Esophagus mucosa (tissue), 1 donor: Measurements from ENCODE around the gene ANKRD27. TPM values are rescaled to one million over a fixed set of nuclear protein-coding genes. Genes with fewer than 3 reads are reported as not detected.

ENCODE experiments used
- total RNA-seq: library from RNA; stranded (reverse); gene quantifications from one replicate; pipeline ENCODE4 v1.2.4, GENCODE V29; 2023
- donor health status: DM: yes; HTN: yes; CAD: no.

Gene ANKRD27
- total RNA-seq, 1 donor from 2014 or later = 22.3 TPM

Other genes with a start within 250 kb of the ANKRD27 start
- 84.8 TPM for gene PDCD5, start 94.0 kb downstream of the ANKRD27 start, total RNA-seq
- 0.16 TPM for gene RGS9BP, start 668 bp upstream of the ANKRD27 start, total RNA-seq
- gene NUDT19, start 16.6 kb upstream of the ANKRD27 start, total RNA-seq = 13.4 TPM
- 0.08 TPM for gene TDRD12, start 44.6 kb upstream of the ANKRD27 start, total RNA-seq
- gene SLC7A9, start 194.6 kb upstream of the ANKRD27 start, total RNA-seq = 0.08 TPM